ENCODE measurements around the gene DNAI1.

Gene DNAI1

DNA sequence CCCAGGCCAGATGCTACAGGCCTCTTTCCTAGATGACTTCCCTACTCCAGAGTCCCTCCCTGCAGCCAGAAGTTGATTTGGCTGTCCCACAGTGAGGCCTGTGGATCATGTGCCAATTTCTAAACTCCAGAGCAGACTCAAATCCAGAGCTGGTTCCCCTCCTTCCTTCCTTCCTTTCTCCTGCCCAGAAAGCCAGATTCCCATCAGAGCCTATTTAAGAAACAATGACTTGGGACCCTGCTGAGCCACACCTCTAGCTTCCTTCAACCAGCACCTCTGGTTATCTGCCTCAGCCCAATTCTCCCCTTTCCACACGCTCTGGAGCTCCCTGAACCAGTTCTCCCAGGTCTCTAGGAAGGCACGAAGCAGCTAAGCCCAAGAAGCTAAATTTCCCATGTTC is 7.5 kb upstream of the DNAI1 start:
- Histone ChIP-seq H4K8ac (ENCODE audit: low read length) (no peak overlapping the region), H3K4ac (ENCODE audit: low read depth in 1 of 2, low read length in 2 of 2) (no peak overlapping the region), H2AFZ (ENCODE audit: low read depth, low read length) (no peak overlapping the region), H3K36me3 (ENCODE audit: control insufficient read depth in 1 of 2, insufficient read depth in 2 of 2, low read depth in 1 of 2, low read length in 2 of 2) (no peaks in the 10 kb centered on the region), H2BK120ac (ENCODE audit: low read depth, low read length) (no peak overlapping the region), H3K14ac (ENCODE audit: low read length in 2 of 2) (no peak overlapping the region), H2AK5ac (ENCODE audit: low read length, severe bottlenecking) (no peak overlapping the region), H3K9me3 (ENCODE audit: control insufficient read depth, low read length) (no peaks in the 10 kb centered on the region), H3K18ac (ENCODE audit: low read depth in 1 of 2, low read length in 2 of 2) (peak overlapping the region in 1 of 2 experiments; percentile 38), H2BK15ac (ENCODE audit: low read depth, poor library complexity, severe bottlenecking) (no peak overlapping the region), H3K9ac (ENCODE audit: low read length) (no peak overlapping the region), H3K27me3 (ENCODE audit: control insufficient read depth in 1 of 2, insufficient read depth in 1 of 2, low read length in 2 of 2) (no peaks in the 10 kb centered on the region), H2BK12ac (ENCODE audit: low read length in 2 of 2) (no peak overlapping the region), H3K79me1 (replicated peaks; ENCODE audit: low read length, poor library complexity, severe bottlenecking) (peaks cover 31% of the 10 kb centered on the region), H2BK5ac (ENCODE audit: low read depth, low read length, poor library complexity, severe bottlenecking) (no peak overlapping the region), H3K4me3 (ENCODE audit: insufficient read depth in 1 of 2, low read depth in 1 of 2, low read length in 2 of 2) (no peak overlapping the region), H4K91ac (ENCODE audit: low read length) (no peak overlapping the region), H3K4me2 (ENCODE audit: low read length, poor library complexity, severe bottlenecking) (no peak overlapping the region), H3K4me1 (ENCODE audit: control insufficient read depth, insufficient read depth, low read depth, low read length) (peaks cover 9% of the 10 kb centered on the region), H3K23ac (ENCODE audit: low read length in 2 of 2) (no peak overlapping the region), H3K27ac (ENCODE audit: low read length, poor library complexity, severe bottlenecking) (no peak overlapping the region)
- WGBS, result 21% methylated on average over 2 of the region's 2 CpGs
- DNase-seq, result no peak

- Histone ChIP-seq H3K4ac (ENCODE audit: low read depth in 1 of 2, low read length in 2 of 2) (no peak overlapping the region), H3K23ac (ENCODE audit: low read length in 2 of 2) (no peak overlapping the region), H2AK5ac (ENCODE audit: low read length, severe bottlenecking) (no peak overlapping the region), H3K27me3 (ENCODE audit: control insufficient read depth in 1 of 2, insufficient read depth in 1 of 2, low read length in 2 of 2) (no peaks in the 10 kb centered on the region), H3K79me1 (replicated peaks; ENCODE audit: low read length, poor library complexity, severe bottlenecking) (peaks cover 34% of the 10 kb centered on the region), H2AFZ (ENCODE audit: low read depth, low read length) (no peak overlapping the region), H2BK12ac (ENCODE audit: low read length in 2 of 2) (no peak overlapping the region), H3K4me3 (ENCODE audit: insufficient read depth in 1 of 2, low read depth in 1 of 2, low read length in 2 of 2) (no peak overlapping the region), H3K14ac (ENCODE audit: low read length in 2 of 2) (no peak overlapping the region), H4K91ac (ENCODE audit: low read length) (no peak overlapping the region), H3K9ac (ENCODE audit: low read length) (no peak overlapping the region), H2BK15ac (ENCODE audit: low read depth, poor library complexity, severe bottlenecking) (no peak overlapping the region), H2BK120ac (ENCODE audit: low read depth, low read length) (no peak overlapping the region), H3K4me2 (ENCODE audit: low read length, poor library complexity, severe bottlenecking) (no peak overlapping the region), H4K8ac (ENCODE audit: low read length) (no peak overlapping the region), H3K36me3 (ENCODE audit: control insufficient read depth in 1 of 2, insufficient read depth in 2 of 2, low read depth in 1 of 2, low read length in 2 of 2) (no peaks in the 10 kb centered on the region), H3K18ac (ENCODE audit: low read depth in 1 of 2, low read length in 2 of 2) (no peak overlapping the region), H3K4me1 (ENCODE audit: control insufficient read depth, insufficient read depth, low read depth, low read length) (peaks cover 9% of the 10 kb centered on the region), H3K27ac (ENCODE audit: low read length, poor library complexity, severe bottlenecking) (no peak overlapping the region), H3K9me3 (ENCODE audit: control insufficient read depth, low read length) (no peaks in the 10 kb centered on the region), H2BK5ac (ENCODE audit: low read depth, low read length, poor library complexity, severe bottlenecking) (no peak overlapping the region)
- 33% methylated on average over 1 of the region's 3 CpGs for WGBS
- DNase-seq, result peak; percentile 54
These were observed 7.1 kb upstream of the DNAI1 start for GRCh38 chr9:34451545-34451944.

DNA sequence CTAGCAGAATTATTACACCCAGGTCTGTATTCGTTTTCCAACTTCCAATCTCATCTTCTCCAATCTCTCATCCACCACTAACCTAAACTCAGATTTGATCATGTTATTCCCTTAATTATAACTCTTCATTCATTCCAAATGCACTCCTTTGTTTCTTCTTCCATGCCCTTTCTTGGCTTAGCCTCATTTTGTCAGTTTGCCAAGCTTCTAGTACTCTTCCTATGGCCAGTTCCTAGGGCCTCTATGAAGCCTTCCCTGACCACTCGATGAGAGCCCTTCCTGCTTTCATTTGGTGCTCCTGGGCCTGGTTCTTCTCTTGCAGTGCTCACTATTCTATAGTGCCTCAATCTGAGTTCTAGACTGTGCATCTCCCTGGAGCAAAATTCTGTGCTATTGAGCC is 6.0 kb upstream of the DNAI1 start:
- Histone ChIP-seq H3K9me3 (ENCODE audit: control insufficient read depth, low read length) (no peaks in the 10 kb centered on the region), H3K23ac (ENCODE audit: low read length in 2 of 2) (no peak overlapping the region), H3K4me1 (ENCODE audit: control insufficient read depth, insufficient read depth, low read depth, low read length) (peaks cover 15% of the 10 kb centered on the region), H3K79me1 (replicated peaks; ENCODE audit: low read length, poor library complexity, severe bottlenecking) (peaks cover 31% of the 10 kb centered on the region), H4K8ac (ENCODE audit: low read length) (no peak overlapping the region), H2BK5ac (ENCODE audit: low read depth, low read length, poor library complexity, severe bottlenecking) (no peak overlapping the region), H3K36me3 (ENCODE audit: control insufficient read depth in 1 of 2, insufficient read depth in 2 of 2, low read depth in 1 of 2, low read length in 2 of 2) (no peaks in the 10 kb centered on the region), H2BK15ac (ENCODE audit: low read depth, poor library complexity, severe bottlenecking) (no peak overlapping the region), H2BK12ac (ENCODE audit: low read length in 2 of 2) (no peak overlapping the region), H3K18ac (ENCODE audit: low read depth in 1 of 2, low read length in 2 of 2) (no peak overlapping the region), H2AK5ac (ENCODE audit: low read length, severe bottlenecking) (no peak overlapping the region), H3K4ac (ENCODE audit: low read depth in 1 of 2, low read length in 2 of 2) (no peak overlapping the region), H3K9ac (ENCODE audit: low read length) (no peak overlapping the region), H2AFZ (ENCODE audit: low read depth, low read length) (no peak overlapping the region), H4K91ac (ENCODE audit: low read length) (no peak overlapping the region), H3K4me2 (ENCODE audit: low read length, poor library complexity, severe bottlenecking) (no peak overlapping the region), H3K27me3 (ENCODE audit: control insufficient read depth in 1 of 2, insufficient read depth in 1 of 2, low read length in 2 of 2) (no peaks in the 10 kb centered on the region), H3K27ac (ENCODE audit: low read length, poor library complexity, severe bottlenecking) (no peak overlapping the region), H3K4me3 (ENCODE audit: insufficient read depth in 1 of 2, low read depth in 1 of 2, low read length in 2 of 2) (no peak overlapping the region), H2BK120ac (ENCODE audit: low read depth, low read length) (no peak overlapping the region), H3K14ac (ENCODE audit: low read length in 2 of 2) (no peak overlapping the region)
- 99% methylated on average over 2 of the region's 2 CpGs for WGBS
- DNase-seq, result no peak

DNA sequence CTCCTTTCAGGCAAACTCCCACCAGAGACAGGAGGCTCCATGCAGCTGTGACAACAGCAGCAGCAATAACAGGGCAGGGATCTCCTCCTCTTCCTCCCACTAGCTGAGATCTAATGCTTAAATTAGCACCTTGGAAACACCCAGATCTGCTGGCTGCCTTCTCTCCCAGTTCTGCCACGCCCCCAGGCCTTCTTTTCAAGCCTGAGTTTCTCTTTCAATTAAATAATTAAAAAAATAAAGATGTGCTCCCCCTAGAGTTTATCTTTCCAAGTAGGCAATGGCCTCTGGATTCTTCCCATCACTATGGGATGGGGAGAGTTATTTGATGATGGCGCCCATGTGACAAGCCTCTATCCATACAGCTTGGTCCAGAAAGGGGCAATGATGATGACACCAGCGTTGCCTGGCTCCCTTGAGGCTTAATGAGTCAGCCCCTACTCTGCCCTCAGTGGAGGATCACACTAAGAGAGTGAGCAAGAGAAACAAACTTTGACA is 4.0 kb upstream of the DNAI1 start:
- H3K4me1 ChIP-seq (ENCODE audit: control insufficient read depth, insufficient read depth, low read depth, low read length), result peaks cover 17% of the 10 kb centered on the region
- no peak overlapping the region for H2AFZ ChIP-seq (ENCODE audit: low read depth, low read length)
- H4K8ac ChIP-seq (ENCODE audit: low read length), result no peak overlapping the region

More for the DNA sequence above, 4.0 kb upstream of the DNAI1 start:
- Histone ChIP-seq H3K9ac (ENCODE audit: low read length) (peak overlapping the region; percentile 59), H3K23ac (ENCODE audit: low read length in 2 of 2) (no peak overlapping the region), H2BK15ac (ENCODE audit: low read depth, poor library complexity, severe bottlenecking) (no peak overlapping the region), H3K14ac (ENCODE audit: low read length in 2 of 2) (no peak overlapping the region), H3K27ac (ENCODE audit: low read length, poor library complexity, severe bottlenecking) (no peak overlapping the region), H3K36me3 (ENCODE audit: control insufficient read depth in 1 of 2, insufficient read depth in 2 of 2, low read depth in 1 of 2, low read length in 2 of 2) (no peaks in the 10 kb centered on the region), H2BK12ac (ENCODE audit: low read length in 2 of 2) (no peak overlapping the region), H2BK120ac (ENCODE audit: low read depth, low read length) (no peak overlapping the region), H2BK5ac (ENCODE audit: low read depth, low read length, poor library complexity, severe bottlenecking) (no peak overlapping the region), H3K18ac (ENCODE audit: low read depth in 1 of 2, low read length in 2 of 2) (no peak overlapping the region), H2AK5ac (ENCODE audit: low read length, severe bottlenecking) (no peak overlapping the region), H3K9me3 (ENCODE audit: control insufficient read depth, low read length) (no peaks in the 10 kb centered on the region), H4K91ac (ENCODE audit: low read length) (no peak overlapping the region), H3K4me3 (ENCODE audit: insufficient read depth in 1 of 2, low read depth in 1 of 2, low read length in 2 of 2) (no peak overlapping the region), H3K27me3 (ENCODE audit: control insufficient read depth in 1 of 2, insufficient read depth in 1 of 2, low read length in 2 of 2) (no peaks in the 10 kb centered on the region), H3K79me1 (replicated peaks; ENCODE audit: low read length, poor library complexity, severe bottlenecking) (peaks cover 25% of the 10 kb centered on the region), H3K4me2 (ENCODE audit: low read length, poor library complexity, severe bottlenecking) (no peak overlapping the region), H3K4ac (ENCODE audit: low read depth in 1 of 2, low read length in 2 of 2) (no peak overlapping the region)
- peak; percentile 90 for DNase-seq
- WGBS, result 50% methylated on average over 2 of the region's 3 CpGs
